ENCODE data around the gene RNF114.
A peak's percentile ranks its signal among the peaks of the same experiment; 100 is the strongest.
"Not testable (repeated sequence)": the region's sequence is repeated elsewhere in the genome, so short reads cannot be mapped to it uniquely, and the experiment has no call there.

Gene RNF114

DNA sequence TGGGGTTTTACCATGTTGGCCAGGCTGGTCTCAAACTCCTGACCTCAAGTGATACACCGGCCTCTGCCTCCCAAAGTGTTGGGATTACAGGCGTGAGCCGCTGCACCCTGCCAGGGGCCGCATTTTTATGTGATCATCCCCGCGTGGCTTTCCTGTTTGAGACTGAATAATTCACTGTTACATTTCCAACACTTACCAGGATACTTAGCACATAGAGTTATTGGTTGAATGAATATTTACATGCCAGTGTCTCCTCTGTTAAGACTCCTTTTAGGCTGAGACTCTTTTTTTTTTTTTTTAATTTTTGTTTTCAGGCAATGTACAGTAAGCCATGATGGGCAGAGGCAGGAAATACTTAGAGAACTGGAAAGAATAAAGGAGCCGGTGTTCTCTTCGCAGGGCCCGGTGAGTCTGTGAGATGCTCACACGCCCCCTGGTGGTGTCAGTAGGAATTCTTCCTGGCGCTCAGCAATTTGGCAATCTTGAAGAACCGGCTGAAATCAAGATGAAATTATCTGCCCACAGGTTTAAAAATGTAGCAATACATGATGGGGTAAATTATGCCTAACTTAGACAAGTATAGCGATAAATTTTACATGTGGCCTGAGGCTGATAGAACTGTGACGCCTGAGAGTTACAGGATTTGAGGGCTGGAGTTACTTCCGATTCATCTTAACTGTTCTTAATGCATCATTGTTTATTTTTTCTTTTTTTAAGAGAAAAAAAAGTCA, 7.6 kb upstream of the RNF114 start:
- DNase-seq (ENCODE audit: low spot score) = peak; percentile 75

- no peak for DNase-seq (ENCODE audit: low spot score)
Observed at GRCh38 chr20:49929142-49929494, 7.1 kb upstream of the RNF114 start.

DNA sequence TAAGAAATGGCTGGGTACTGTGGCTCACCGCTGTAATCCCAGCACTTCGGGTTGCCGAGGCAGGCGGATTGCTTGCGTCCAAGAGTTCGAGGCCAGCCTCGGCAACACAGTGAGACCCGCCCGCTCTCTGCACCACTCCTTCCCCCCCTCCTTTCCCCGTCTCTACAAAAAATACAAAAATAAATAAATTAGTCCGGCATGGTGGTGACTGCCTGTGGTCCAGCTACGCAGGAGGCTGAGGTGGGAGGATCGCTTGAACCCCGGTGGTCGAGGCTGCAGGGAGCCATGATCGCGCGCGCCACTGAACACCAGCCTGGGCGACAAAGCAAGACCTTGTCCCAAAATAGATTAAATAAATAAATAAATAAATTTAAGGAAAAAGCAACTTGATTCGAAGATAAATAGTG, 448 bp upstream of the RNF114 start:
- no peak for DNase-seq (ENCODE audit: low spot score)

GRCh38 chr20:49937027-49937929, 1.1 kb downstream of the RNF114 start:
- no peak for DNase-seq (ENCODE audit: low spot score)

DNA sequence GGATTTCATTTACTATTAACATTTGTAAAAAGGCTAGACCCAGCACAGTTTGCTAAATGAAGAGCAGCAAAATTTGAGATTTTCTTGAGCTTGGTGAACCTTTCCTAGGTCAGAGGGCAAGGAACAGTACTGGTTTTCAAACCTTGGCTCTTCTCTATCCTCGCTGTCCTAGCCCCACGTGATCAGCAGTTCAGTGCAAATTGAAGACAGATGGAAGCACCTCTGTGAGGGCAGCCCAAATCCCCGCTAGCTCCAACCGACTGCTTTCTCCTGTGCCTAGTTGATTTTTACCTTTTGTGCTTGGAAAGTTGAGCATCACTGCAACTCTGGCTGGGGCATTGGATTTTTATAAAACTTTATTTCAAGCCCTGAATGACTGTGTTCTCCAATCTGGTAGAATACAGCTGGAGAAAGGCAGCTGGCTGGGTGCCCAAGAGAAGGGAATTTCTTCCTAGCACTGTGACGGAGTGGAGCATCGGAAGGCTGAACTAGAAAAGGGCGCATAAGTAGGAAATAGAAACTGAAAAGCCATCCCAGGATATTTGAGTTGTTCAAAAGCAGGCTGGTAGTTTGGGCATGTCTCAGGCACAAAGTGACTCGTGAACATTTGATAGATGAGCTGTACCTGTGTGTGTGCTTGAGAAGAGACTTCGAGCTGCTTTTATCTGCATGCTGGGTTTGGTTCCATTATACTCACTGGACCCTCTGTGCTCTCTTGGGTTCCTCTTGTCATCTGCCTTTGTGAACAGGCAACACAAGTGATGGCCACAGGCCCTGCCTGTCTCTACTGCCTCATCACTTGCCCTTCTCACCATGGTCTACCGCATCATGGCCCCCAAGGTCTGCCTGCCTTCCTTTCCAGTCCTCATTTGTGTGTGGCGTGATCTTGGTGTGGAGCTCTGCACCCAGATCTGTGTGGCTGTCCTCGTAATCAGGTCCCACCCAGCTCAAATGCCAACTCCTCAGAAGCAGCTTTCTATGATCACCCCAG, 2.3 kb downstream of the RNF114 start:
- no peak for DNase-seq (ENCODE audit: low spot score)

DNA sequence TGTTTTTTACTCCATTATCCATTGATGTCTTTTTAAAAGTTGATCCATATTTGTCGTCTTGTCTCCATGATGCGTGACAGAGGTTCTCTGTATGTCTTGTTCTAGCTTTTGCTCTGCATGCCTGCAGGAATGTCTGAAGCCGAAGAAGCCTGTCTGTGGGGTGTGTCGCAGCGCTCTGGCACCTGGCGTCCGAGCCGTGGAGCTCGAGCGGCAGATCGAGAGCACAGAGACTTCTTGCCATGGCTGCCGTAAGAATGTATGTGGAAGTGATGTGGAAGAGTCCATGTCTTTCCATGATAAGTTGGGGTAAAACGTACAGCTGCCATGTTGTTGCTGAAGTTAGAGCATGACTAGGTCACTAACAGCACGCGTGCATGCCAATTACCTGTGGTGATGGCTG, 5.3 kb downstream of the RNF114 start:
- DNase-seq (ENCODE audit: low spot score) = no peak

DNA sequence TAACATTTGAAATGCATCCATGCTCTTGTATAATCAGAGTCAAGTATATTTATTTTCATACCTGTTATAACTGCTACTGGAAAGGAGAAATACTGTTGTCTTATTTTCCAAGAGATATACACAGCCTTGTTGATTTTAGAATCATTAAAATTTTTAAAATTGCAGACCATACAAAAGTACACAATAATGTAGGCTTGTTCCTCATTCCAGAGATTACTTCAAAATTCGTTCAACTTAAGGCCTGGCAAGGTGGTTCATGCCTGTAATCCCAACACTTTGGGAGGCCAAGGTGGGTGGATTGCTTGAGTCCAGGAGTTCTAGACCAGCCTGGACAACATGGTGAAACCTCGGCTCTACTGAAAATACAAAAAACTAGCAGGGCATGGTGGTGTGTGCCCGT, 6.1 kb downstream of the RNF114 start:
- no peak for DNase-seq (ENCODE audit: low spot score)

- no peak for DNase-seq (ENCODE audit: low spot score)
Observed at GRCh38 chr20:49942942-49943341, 6.7 kb downstream of the RNF114 start.

DNA sequence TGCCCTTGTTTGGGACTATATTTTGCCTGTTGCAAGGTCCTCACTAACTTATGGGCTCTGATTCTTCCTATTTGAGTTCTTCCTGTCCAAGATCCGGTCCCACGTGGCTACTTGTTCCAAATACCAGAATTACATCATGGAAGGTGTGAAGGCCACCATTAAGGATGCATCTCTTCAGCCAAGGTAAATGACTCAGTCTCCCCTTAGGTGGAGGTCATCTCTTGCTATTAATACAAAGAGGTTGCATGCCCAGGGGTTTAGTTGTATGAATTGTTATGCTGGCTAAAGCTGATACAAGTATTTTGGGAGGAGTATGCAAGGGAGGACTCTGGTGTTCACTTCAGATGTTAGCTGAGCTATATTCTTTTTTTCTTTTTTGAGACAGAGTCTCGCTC, 9.1 kb downstream of the RNF114 start:
- no peak for DNase-seq (ENCODE audit: low spot score)

- no peak for DNase-seq (ENCODE audit: low spot score)
Observed at GRCh38 chr20:49945701-49946477, 9.7 kb downstream of the RNF114 start.

DNA sequence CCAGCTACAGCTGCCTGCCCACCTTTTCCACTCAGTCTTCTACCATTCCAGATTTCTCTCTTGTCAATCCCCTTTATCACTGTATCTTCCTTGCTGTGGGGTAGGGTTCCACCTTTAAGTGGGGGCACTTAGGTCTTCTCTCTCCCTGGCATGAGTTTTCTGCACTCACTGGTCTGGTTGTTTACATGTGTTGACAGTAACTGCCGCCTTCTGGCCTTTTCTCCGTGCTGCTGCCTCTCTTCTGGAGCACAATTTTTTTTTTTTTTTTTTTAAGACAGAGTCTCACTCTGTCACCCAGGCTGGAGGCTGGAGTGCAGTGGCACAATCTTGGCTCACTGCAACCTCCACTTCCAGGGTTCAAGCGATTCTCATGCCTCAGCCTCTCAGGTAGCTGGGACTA, 12.0 kb downstream of the RNF114 start:
- DNase-seq (ENCODE audit: low spot score) = no peak

GRCh38 chr20:49948809-49949507, 12.8 kb downstream of the RNF114 start:
- DNase-seq (ENCODE audit: low spot score) = no peak

GRCh38 chr20:49951151-49951550, 15.0 kb downstream of the RNF114 start:
- no peak for DNase-seq (ENCODE audit: low spot score)

- no peak for DNase-seq (ENCODE audit: low spot score)
Observed at GRCh38 chr20:49955167-49955566, 19.0 kb downstream of the RNF114 start.

GRCh38 chr20:49955830-49956396, 19.7 kb downstream of the RNF114 start:
- not testable (repeated sequence) for DNase-seq (ENCODE audit: low spot score)

GRCh38 chr20:49956689-49957088, 20.5 kb downstream of the RNF114 start:
- DNase-seq (ENCODE audit: low spot score) = no peak

DNA sequence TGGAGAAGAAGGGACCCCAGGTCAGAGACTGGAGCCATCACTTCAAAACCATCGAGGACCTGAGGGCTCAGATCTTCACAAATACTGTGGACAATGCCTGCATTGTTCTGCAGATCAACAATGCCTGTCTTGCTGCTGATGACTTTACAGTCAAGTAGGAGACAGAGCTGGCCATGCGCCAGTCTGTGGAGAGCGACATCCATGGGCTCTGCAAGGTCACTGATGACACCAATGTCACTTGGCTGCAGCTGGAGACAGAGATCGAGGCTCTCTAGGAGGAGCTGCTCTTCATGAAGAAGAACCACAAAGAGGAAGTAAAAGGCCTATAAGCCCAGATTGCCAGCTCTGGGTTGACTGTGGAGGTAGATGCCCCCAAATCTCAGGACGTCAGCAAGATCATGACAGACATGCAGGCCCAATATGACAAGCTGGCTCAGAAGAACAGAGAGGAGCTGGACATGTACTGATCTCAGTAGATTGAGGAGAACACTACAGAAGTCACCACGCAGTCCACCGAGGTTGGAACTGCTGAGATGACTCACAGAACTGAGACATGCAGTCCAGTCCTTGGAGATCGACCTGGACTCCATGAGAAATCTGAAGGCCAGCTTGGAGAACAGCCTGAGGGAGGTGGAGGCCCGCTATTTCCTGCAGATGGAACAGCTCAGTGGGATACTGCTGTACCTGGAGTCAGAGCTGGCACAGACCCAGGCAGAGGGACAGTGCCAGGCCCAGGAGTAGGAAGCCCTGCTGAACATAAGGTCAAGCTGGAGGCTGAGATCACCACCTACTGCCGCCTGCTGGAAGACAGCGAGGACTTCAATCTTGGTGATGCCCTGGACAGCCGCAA, 21.1 kb downstream of the RNF114 start:
- DNase-seq (ENCODE audit: low spot score) = not testable (repeated sequence)

DNA sequence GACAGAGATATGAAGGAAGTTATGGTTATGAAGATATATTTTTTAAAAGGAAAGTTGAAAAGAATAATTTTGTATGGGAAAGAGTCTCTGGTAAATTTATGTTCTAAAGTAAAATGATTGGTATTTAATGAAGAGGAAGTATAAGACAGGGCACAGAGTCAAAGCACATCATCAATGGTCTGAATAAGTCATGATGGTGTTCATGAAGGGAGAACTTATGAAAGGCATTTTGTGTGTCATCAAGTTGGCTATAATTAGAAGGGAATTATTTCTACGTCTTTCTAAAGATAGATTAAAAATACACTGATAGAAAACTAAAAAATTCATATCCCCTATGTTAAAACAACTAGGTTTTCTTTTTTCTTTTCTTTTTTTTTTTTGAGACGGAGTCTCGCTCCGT, 25.2 kb downstream of the RNF114 start:
- DNase-seq (ENCODE audit: low spot score) = no peak

DNA sequence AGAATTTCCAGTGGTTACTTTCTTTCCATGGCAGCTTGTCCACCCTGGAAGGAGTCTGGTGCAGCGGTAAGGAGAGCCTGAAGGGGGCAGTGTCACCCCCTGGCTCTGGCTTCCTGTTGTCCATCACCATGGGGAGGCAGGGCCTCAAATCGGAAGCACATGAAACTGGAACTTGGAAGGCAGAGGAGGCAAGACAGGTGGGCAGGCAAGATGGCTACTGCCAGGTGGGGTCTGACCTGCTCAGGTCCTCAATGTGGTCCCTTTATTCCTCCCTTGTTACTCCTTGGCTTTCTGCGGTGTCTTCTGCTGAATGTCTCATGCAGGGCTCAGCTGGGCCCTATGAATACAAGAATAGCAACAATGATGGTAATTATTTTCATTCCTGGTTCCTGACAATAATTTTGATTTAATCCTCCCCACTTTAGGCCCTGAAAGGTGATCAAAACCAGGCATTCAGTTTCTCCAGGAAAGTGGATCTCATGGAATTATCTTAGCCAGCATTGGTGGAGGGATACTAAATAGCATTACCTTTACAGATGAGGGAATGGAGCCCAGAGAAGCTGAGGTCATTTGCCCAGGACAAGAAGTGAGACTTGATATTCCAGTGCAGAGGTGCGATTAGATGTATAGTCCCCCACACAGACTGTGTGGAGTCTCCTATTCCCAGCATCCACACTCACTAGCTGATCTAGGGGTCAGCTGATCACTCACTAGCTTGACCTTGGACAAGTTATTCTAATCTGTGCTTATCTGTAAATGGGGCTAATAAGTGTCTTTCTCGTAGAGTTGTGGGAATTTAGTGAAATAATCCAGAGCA, 29.0 kb downstream of the RNF114 start:
- DNase-seq (ENCODE audit: low spot score) = peak; percentile 77

All from ecto neural progenitor cell (in vitro differentiated cells).